ENCODE results near the gene ATG16L2.
"Not testable (repeated sequence)": the region's sequence is repeated elsewhere in the genome, so short reads cannot be mapped to it uniquely, and the experiment has no call there.

The ATG16L2 gene

GRCh38 chr11:72848846-72849466 is 34.7 kb downstream of the ATG16L2 start:
- DNase-seq (ENCODE audit: low spot score), result peak; percentile 34

DNA sequence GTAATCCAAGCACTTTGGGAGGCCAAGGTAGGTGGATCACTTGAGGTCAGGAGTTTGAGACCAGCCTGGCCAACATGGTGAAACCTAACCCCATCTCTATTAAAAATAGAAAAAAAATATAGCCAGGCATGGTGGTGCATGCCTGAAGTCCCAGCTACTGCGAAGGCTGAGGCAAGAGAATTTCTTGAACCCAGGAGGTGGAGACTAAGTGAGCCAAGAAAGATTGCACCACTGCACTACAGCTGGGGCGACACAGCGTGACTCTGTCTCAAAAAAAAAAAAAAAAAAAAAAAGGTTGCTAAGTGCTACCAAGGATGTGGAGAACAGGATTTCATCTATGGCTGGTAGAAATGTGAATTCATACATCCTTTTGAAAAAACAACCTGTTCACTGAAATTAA is 36.6 kb downstream of the ATG16L2 start:
- no peak for DNase-seq (ENCODE audit: low spot score)

GRCh38 chr11:72851726-72852125 is 37.5 kb downstream of the ATG16L2 start:
- DNase-seq (ENCODE audit: low spot score), result no peak

DNA sequence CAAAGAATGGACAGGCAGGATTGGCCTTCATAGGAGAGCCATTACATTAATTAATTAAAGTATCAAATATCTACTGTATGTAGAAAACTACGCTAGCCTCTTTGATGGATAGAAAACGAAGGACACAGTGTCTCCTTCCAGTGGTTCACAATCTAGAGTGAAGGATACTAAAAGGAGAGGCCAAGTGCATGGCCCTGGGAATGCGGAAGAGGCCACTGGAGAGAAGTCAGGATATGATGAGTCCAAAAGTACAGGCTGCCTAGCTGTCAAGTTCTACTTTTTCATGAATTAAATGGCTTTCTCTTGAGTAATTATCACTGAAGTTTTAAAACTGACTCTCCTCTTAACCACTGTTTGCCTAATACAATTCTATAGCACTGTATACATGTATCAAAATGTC is 41.9 kb downstream of the ATG16L2 start:
- DNase-seq (ENCODE audit: low spot score), result peak; percentile 21

DNA sequence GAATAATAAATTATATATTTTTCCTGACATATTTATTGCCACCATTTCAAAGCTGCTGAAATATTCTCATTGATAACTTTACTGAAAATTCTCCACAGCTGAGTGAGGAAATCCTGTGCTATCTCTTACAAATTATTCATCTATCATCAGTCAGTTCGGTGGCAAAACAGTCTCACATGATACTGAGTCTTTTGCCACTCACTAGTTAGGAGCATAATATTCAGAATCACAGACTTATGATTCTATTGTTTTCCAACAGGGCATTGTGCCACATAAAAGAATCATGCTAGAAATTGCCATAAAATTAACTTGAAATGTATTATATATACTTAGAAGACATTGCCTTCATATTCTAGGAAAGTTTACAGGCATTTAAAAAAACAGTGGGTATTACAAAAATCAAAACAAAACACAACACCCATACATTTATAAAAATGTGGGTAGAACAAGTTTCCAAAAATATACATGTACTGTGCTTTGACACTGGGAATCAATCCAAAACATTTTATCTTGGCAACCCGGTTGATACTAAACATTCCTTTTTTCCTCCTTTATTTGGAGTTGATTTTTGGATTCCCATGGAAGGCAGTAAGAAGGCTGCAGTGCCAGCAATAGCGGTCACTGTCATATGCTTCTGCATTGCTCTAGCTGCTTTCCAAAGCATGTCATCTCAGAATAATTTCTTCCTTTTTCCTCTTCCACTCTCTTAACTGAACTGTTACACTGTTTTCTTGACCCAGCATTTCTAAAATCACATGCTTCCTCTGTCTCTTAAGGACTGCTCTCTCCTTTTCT is 42.5 kb downstream of the ATG16L2 start:
- no peak for DNase-seq (ENCODE audit: low spot score)

DNA sequence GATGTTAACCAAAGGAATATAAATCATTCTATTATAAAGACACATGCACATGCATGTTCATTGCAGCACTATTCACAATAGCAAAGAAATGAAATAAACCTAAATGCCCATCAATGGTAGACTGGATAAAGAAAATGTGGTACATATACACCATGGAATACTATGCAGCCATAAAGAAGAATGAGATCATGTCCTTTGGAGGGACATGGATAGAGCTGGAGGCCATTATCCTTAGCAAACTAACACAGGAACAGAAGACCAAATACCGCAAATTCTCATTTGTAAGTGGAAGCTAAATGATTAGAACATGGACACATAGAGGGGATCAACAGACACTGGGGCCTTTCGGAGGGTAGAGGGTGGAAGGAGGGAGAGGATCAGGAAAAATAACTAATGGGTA is 44.1 kb downstream of the ATG16L2 start:
- DNase-seq (ENCODE audit: low spot score), result not testable (repeated sequence)

GRCh38 chr11:72859126-72859525 is 44.9 kb downstream of the ATG16L2 start:
- no peak for DNase-seq (ENCODE audit: low spot score)

GRCh38 chr11:72860010-72860409 is 45.8 kb downstream of the ATG16L2 start:
- DNase-seq (ENCODE audit: low spot score), result no peak

GRCh38 chr11:72860592-72860991 is 46.4 kb downstream of the ATG16L2 start:
- no peak for DNase-seq (ENCODE audit: low spot score)

DNA sequence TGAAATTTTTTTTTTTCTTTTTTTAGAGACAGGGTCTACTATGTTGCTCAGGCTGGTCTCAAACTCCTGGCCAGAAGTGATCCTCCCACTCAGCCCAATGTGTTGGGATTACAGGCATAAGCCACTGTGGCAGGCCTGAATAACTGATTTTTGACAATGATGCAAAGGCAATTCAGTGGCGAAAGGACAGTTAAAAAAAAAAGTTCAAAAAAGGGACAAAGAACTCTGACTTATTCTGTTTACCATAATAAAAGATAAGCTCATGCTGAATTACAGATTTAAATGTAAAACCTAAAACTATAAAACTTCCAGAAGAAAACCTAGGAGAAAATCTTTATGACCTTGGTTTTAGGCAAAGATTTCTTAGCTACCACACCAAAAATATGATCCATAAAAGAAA is 48.9 kb downstream of the ATG16L2 start:
- DNase-seq (ENCODE audit: low spot score), result no peak

- no peak for DNase-seq (ENCODE audit: low spot score)
These were observed 49.7 kb downstream of the ATG16L2 start for GRCh38 chr11:72863916-72864315.

GRCh38 chr11:72864702-72865655 is 50.8 kb downstream of the ATG16L2 start:
- peak; percentile 39 for DNase-seq (ENCODE audit: low spot score)

GRCh38 chr11:72867970-72868369 is 53.8 kb downstream of the ATG16L2 start:
- DNase-seq (ENCODE audit: low spot score), result no peak

DNA sequence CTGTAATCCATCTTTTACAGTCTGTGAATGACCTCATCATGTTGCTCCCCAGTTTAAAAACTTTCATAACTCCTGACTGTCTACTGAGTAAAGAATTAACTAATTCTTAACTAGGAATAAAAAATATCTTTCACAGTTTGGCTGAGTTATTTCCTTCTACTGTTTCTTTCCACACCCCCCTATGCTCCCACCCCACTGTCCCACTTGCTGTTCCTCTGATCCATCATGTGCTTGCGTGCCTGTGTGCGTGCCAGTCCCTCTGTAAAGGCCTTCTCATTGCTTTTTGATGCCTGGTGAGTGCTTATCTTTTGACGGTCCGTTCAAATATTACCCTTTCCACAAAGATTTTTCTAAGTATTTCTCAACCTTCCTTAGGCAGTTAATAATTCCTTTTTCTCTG is 55.6 kb downstream of the ATG16L2 start:
- peak; percentile 28 for DNase-seq (ENCODE audit: low spot score)

- DNase-seq (ENCODE audit: low spot score), result no peak
These were observed 56.9 kb downstream of the ATG16L2 start for GRCh38 chr11:72871119-72871518.

- no peak for DNase-seq (ENCODE audit: low spot score)
These were observed 57.8 kb downstream of the ATG16L2 start for GRCh38 chr11:72872012-72872411.

DNA sequence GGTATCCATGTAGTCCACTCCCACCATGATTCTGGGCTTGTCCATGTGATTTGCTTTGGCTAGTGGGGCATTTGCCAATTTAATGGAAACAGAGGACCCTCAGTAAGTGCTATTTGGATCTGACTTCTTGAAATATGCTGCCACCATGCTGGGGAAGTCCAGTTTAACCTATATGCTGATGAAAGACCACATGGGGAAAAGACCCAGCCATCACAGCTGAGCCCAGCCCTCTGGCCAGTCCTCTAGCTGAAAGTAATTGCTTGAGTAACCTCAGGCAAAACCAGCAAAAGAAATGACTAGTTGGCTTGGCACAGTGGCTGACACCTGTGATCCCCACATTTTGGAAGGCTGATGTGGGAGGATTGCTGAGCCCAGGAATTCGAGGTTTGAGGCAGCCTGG is 61.5 kb downstream of the ATG16L2 start:
- DNase-seq (ENCODE audit: low spot score), result no peak

DNA sequence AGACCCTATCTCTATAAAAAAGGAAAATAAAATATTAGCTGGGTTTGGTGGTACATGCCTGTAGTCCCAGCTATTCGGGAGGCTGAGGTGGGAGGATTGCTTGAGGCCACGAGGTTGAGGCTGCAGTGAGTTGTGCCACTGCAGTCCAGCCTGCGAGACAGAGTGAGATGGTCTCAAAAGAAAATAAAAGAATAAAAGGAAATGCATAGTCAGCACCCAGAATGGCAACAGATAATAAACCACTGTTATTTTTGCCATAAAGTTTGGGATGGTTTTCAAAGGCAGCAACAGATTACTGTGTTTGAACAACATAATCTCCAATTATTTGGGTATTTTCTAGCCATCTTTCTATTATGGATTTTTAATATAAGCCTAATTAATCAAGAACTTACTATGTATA is 61.9 kb downstream of the ATG16L2 start:
- no peak for DNase-seq (ENCODE audit: low spot score)
